ENCODE results near the gene LHFPL3. TPM values are rescaled to one million over a fixed set of nuclear protein-coding genes. Genes with fewer than 3 reads are reported as not detected.

The LHFPL3 gene
- total and polyA plus RNA-seq, 2 donors (not counting 1 experiment from before 2014, with no cell fraction given) = not detected

- TF ChIP-seq EZH2 (IDR thresholded peaks at IDR 0.05; ENCODE audit: low read length, missing control alignments) (no peak), CTCF (conservative IDR thresholded peaks at IDR 0.05 in 1 of 2, IDR thresholded peaks at IDR 0.05 in 1 of 2; ENCODE audit: low read depth in 1 of 2, low read length in 2 of 2) (no peak)
- no peaks in the 10 kb centered on the region for H3K4me1 ChIP-seq (ENCODE audit: control insufficient read depth, extremely low read depth, insufficient read depth, low read length)
- no peaks in the 10 kb centered on the region for H3K9me3 ChIP-seq (ENCODE audit: control insufficient read depth, insufficient read depth, low read depth, low read length)
- no peak overlapping the region for H3K4me2 ChIP-seq (ENCODE audit: extremely low read depth, insufficient read depth, low read length)
- no peak overlapping the region for H3K4me3 ChIP-seq (replicated peaks in 1 of 4; ENCODE audit: control extremely low read depth in 1 of 4, insufficient read depth in 1 of 4, low read depth in 3 of 4, low read length in 4 of 4)
- H3K79me2 ChIP-seq (ENCODE audit: control insufficient read depth, insufficient read depth, low read length) = no peaks in the 10 kb centered on the region
- H3K27ac ChIP-seq (ENCODE audit: insufficient read depth, low read length) = no peak overlapping the region
- no peaks in the 10 kb centered on the region for H4K20me1 ChIP-seq (ENCODE audit: control insufficient read depth, extremely low read depth, insufficient read depth, low read length)
- no peak overlapping the region for H2AFZ ChIP-seq (ENCODE audit: low read length)
- no peaks in the 10 kb centered on the region for H3K36me3 ChIP-seq (ENCODE audit: control insufficient read depth, insufficient read depth, low read length)
- H3K27me3 ChIP-seq (ENCODE audit: control insufficient read depth, insufficient read depth, low read length) = peaks cover 4% of the 10 kb centered on the region
- no peak overlapping the region for H3K9ac ChIP-seq (ENCODE audit: insufficient read depth, low read length)
- DNase-seq (ENCODE audit: low read depth in 2 of 2) = no peak
Observed at GRCh38 chr7:104890216-104890615, 561.8 kb downstream of the LHFPL3 start.

- TF ChIP-seq EZH2 (IDR thresholded peaks at IDR 0.05; ENCODE audit: low read length, missing control alignments) (no peak), CTCF (conservative IDR thresholded peaks at IDR 0.05 in 1 of 2, IDR thresholded peaks at IDR 0.05 in 1 of 2; ENCODE audit: low read depth in 1 of 2, low read length in 2 of 2) (no peak)
- Histone ChIP-seq H3K36me3 (ENCODE audit: control insufficient read depth, insufficient read depth, low read length) (no peaks in the 10 kb centered on the region), H4K20me1 (ENCODE audit: control insufficient read depth, extremely low read depth, insufficient read depth, low read length) (no peaks in the 10 kb centered on the region), H3K4me1 (ENCODE audit: control insufficient read depth, extremely low read depth, insufficient read depth, low read length) (no peaks in the 10 kb centered on the region), H3K9me3 (ENCODE audit: control insufficient read depth, insufficient read depth, low read depth, low read length) (no peaks in the 10 kb centered on the region), H3K79me2 (ENCODE audit: control insufficient read depth, insufficient read depth, low read length) (no peaks in the 10 kb centered on the region), H2AFZ (ENCODE audit: low read length) (no peak overlapping the region), H3K9ac (ENCODE audit: insufficient read depth, low read length) (no peak overlapping the region), H3K4me2 (ENCODE audit: extremely low read depth, insufficient read depth, low read length) (no peak overlapping the region), H3K4me3 (replicated peaks in 1 of 4; ENCODE audit: control extremely low read depth in 1 of 4, insufficient read depth in 1 of 4, low read depth in 3 of 4, low read length in 4 of 4) (no peak overlapping the region), H3K27me3 (ENCODE audit: control insufficient read depth, insufficient read depth, low read length) (peaks cover 4% of the 10 kb centered on the region), H3K27ac (ENCODE audit: insufficient read depth, low read length) (no peak overlapping the region)
- peak in 1 of 2 donors; percentile 0 for DNase-seq (ENCODE audit: low read depth in 2 of 2)
Observed at GRCh38 chr7:104891949-104892348, 563.5 kb downstream of the LHFPL3 start.

GRCh38 chr7:104894314-104894713 is 565.9 kb downstream of the LHFPL3 start:
- H3K36me3 ChIP-seq (ENCODE audit: control insufficient read depth, insufficient read depth, low read length) = no peaks in the 10 kb centered on the region
- no peaks in the 10 kb centered on the region for H3K9me3 ChIP-seq (ENCODE audit: control insufficient read depth, insufficient read depth, low read depth, low read length)
- peaks cover 4% of the 10 kb centered on the region for H3K27me3 ChIP-seq (ENCODE audit: control insufficient read depth, insufficient read depth, low read length)
- no peak overlapping the region for H3K4me2 ChIP-seq (ENCODE audit: extremely low read depth, insufficient read depth, low read length)
- H3K4me3 ChIP-seq (replicated peaks in 1 of 4; ENCODE audit: control extremely low read depth in 1 of 4, insufficient read depth in 1 of 4, low read depth in 3 of 4, low read length in 4 of 4) = no peak overlapping the region
- TF ChIP-seq EZH2 (IDR thresholded peaks at IDR 0.05; ENCODE audit: low read length, missing control alignments) = no peak
- no peak for TF ChIP-seq CTCF (conservative IDR thresholded peaks at IDR 0.05 in 1 of 2, IDR thresholded peaks at IDR 0.05 in 1 of 2; ENCODE audit: low read depth in 1 of 2, low read length in 2 of 2)
- no peak overlapping the region for H2AFZ ChIP-seq (ENCODE audit: low read length)
- H3K9ac ChIP-seq (ENCODE audit: insufficient read depth, low read length) = no peak overlapping the region
- H3K79me2 ChIP-seq (ENCODE audit: control insufficient read depth, insufficient read depth, low read length) = no peaks in the 10 kb centered on the region
- no peaks in the 10 kb centered on the region for H3K4me1 ChIP-seq (ENCODE audit: control insufficient read depth, extremely low read depth, insufficient read depth, low read length)
- no peak overlapping the region for H3K27ac ChIP-seq (ENCODE audit: insufficient read depth, low read length)
- no peaks in the 10 kb centered on the region for H4K20me1 ChIP-seq (ENCODE audit: control insufficient read depth, extremely low read depth, insufficient read depth, low read length)
- DNase-seq (ENCODE audit: low read depth in 2 of 2) = no peak

Data from fibroblast of lung (primary cell).